Left lung (tissue), 10 donors: ENCODE results near the gene TAF4B. TPM values are rescaled to one million over a fixed set of nuclear protein-coding genes. Genes with fewer than 3 reads are reported as not detected.
"Not testable (repeated sequence)": the region's sequence is repeated elsewhere in the genome, so short reads cannot be mapped to it uniquely, and the experiment has no call there.

Experiments used
- ATAC-seq: fragments of 200-7000 bp; cut with Tn5 transposase; one replicate; pipeline ENCODE4 v1.9.1; 2020; ENCODE audit warnings: moderate library complexity
- DNase-seq, 4 donors: peaks; one replicate each; pipeline ENCODE4 v3.0.0-alpha.2; 2013 to 2020
- H3K27ac ChIP-seq, 2 donors: fragments of 200-600 bp; sonication (generic) in 1 of 2; one replicate each; pipeline versions ENCODE4 v1.5.0 to v1.8.0; 2020 to 2021
- H3K27me3 ChIP-seq, 2 donors: fragments of 200-600 bp; sonication (generic) in 1 of 2; one replicate each; pipeline versions ENCODE4 v1.5.0 to v1.8.0; 2020 to 2021
- H3K36me3 ChIP-seq, 2 donors: fragments of 200-600 bp; sonication (generic) in 1 of 2; one replicate each; pipeline versions ENCODE4 v1.5.0 to v1.8.0; 2020 to 2021
- H3K4me1 ChIP-seq, 2 donors: fragments of 200-600 bp; one replicate each; pipeline ENCODE4 v1.8.0; 2021
- H3K4me3 ChIP-seq, 2 donors: fragments of 200-600 bp; sonication (generic) in 1 of 2; one replicate each; pipeline versions ENCODE4 v1.5.0 to v1.8.0; 2020 to 2021; ENCODE audit warnings: mild to moderate bottlenecking in 1 of 2
- H3K9me3 ChIP-seq, 2 donors: fragments of 200-600 bp; sonication (generic) in 1 of 2; one replicate each; pipeline versions ENCODE4 v1.5.0 to v1.8.0; 2020 to 2021
- intact Hi-C, 2 donors: fragments of 100-400 bp; cut with DNase I; formaldehyde crosslinking; loops; one replicate each; pipeline versions ENCODE4 v1.11.2 to v1.14.2; 2022
- polyA plus RNA-seq, 6 donors: library from polyadenylated mRNA; unstranded; fragments of 120-200 nt; gene quantifications; one replicate each; pipeline ENCODE4 v1.2.1, GENCODE V29; 2013; ENCODE audit not compliant: insufficient read length in 6 of 6
- total RNA-seq, 2 donors: library from RNA; stranded (reverse); fragmentation: NEBNext Ultra II Directional; extraction: Animal tissue kit (Norgen Biotek cat#: 25700); gene quantifications; one replicate each; pipeline ENCODE4 v1.2.1, GENCODE V29; 2021
- TF ChIP-seq, protein P1 (sequence below), 2 donors: fragments of 200-600 bp; sonication (generic) in 1 of 2; IDR thresholded peaks; one replicate each; pipeline versions ENCODE4 v1.5.0 to v1.8.0; 2021; ENCODE audit warnings: antibody characterized with exemption in 2 of 2
- donor health status: DM: no; HTN: yes; CAD: no.
- donor health status: DM: no; HTN: no; CAD: no.

TAF4B gene
- total and polyA plus RNA-seq, 8 donors: 2.2 to 4.7 (median 4.0) TPM

DNA sequence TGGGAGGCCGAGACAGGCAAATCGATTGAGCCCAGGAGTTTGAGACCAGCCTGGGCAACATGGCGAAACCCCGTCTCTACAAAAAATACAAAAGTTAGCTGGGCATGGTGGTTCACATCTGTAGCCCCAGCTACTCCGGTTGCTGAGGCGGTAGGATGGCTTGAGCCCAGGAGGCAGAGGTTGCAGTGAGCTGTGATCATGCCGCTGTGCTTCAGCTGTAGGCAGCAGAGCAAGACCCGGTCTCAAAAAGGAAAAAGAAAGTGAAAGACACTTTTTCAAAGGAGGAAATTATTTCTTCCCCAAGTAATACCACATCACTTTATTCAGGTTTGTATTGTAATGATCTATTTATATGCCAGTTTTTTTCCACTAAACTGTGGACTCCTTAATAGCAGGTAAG lies 35.7 kb upstream of the TAF4B start:
- Histone ChIP-seq H3K4me1 (no peaks in the 10 kb centered on the region), H3K36me3 (no peaks in the 10 kb centered on the region), H3K4me3 (no peak overlapping the region), H3K9me3 (peaks cover 0 to 2% of the 10 kb centered on the region in 2 donors), H3K27ac (no peak overlapping the region), H3K27me3 (no peaks in the 10 kb centered on the region)
- no peak for ATAC-seq
- TF ChIP-seq, protein P1, sequence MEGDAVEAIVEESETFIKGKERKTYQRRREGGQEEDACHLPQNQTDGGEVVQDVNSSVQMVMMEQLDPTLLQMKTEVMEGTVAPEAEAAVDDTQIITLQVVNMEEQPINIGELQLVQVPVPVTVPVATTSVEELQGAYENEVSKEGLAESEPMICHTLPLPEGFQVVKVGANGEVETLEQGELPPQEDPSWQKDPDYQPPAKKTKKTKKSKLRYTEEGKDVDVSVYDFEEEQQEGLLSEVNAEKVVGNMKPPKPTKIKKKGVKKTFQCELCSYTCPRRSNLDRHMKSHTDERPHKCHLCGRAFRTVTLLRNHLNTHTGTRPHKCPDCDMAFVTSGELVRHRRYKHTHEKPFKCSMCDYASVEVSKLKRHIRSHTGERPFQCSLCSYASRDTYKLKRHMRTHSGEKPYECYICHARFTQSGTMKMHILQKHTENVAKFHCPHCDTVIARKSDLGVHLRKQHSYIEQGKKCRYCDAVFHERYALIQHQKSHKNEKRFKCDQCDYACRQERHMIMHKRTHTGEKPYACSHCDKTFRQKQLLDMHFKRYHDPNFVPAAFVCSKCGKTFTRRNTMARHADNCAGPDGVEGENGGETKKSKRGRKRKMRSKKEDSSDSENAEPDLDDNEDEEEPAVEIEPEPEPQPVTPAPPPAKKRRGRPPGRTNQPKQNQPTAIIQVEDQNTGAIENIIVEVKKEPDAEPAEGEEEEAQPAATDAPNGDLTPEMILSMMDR (IDR thresholded peaks at IDR 0.05): no peak
- DNase-seq: no peak
- intact Hi-C loops: no loop called here

DNA sequence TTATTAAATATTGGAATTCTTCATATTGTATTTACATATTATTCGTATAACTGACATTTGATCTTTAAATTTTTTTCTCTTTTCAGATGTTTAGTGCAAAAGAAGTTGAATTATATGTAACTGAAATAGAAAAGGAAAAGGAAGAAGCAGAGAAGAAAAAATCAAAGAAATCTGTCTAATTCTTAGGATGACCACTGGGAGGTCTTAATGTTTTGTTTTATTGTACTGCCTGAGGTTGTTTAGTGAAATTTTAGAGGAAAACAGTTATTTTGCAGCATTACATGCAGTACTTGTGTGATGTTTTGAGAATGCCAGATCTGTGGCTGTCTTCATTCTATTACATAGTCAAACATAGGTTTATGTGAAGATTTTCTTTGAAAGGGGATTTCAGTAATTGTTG lies 34.0 kb upstream of the TAF4B start:
- TF ChIP-seq, protein P1 (IDR thresholded peaks at IDR 0.05): no peak
- Histone ChIP-seq H3K4me3 (no peak overlapping the region), H3K4me1 (no peaks in the 10 kb centered on the region), H3K9me3 (peaks cover 0 to 2% of the 10 kb centered on the region in 2 donors), H3K36me3 (no peaks in the 10 kb centered on the region), H3K27me3 (no peaks in the 10 kb centered on the region), H3K27ac (no peak overlapping the region)
- ATAC-seq (no peak), DNase-seq (no peak)
- intact Hi-C loops: no loop called here

DNA sequence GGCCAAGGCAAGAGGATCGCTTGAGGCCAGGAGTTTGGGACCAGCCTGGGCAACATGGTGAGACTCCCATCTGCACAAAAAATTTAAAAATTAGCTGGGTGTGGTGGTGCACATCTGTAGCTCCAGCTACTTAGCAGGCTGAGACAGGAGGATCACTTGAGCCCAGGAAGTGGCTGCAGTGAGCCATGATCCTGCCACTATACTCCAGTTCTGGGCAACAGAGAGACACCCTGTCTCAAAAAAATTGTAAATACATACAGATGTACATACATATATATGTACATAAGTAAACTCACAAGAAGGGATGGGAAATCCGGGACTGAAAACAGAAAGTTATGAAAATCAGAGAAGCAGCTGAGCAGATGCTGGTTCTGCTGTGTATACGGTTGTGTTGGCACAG lies 29.6 kb upstream of the TAF4B start:
- Histone ChIP-seq H3K36me3 (no peaks in the 10 kb centered on the region), H3K4me3 (no peak overlapping the region), H3K4me1 (no peaks in the 10 kb centered on the region), H3K27ac (no peak overlapping the region), H3K27me3 (no peaks in the 10 kb centered on the region), H3K9me3 (peaks cover 0 to 6% of the 10 kb centered on the region in 2 donors)
- no peak for DNase-seq
- intact Hi-C loops: no loop called here
- TF ChIP-seq, protein P1 (IDR thresholded peaks at IDR 0.05): no peak
- no peak for ATAC-seq

DNA sequence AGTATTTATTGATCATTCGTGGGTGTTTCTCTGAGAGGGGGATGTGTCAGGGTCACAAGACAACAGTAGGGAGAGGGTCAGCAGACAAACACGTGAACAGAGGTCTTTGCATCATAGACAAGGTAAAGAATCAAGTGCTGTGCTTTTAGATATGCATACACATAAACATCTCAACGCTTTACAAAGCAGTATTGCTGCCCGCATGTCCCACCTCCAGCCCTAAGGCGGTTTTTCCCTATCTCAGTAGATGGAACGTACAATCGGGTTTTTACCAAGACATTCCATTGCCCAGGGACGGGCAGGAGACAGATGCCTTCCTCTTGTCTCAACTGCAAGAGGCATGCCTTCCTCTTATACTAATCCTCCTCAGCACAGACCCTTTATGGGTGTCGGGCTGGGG lies 24.2 kb upstream of the TAF4B start:
- H3K4me1 ChIP-seq, H3K4me3 ChIP-seq, DNase-seq, H3K27me3 ChIP-seq, intact Hi-C loops, H3K36me3 ChIP-seq, ATAC-seq, H3K9me3 ChIP-seq, H3K27ac ChIP-seq: not testable (repeated sequence)

DNA sequence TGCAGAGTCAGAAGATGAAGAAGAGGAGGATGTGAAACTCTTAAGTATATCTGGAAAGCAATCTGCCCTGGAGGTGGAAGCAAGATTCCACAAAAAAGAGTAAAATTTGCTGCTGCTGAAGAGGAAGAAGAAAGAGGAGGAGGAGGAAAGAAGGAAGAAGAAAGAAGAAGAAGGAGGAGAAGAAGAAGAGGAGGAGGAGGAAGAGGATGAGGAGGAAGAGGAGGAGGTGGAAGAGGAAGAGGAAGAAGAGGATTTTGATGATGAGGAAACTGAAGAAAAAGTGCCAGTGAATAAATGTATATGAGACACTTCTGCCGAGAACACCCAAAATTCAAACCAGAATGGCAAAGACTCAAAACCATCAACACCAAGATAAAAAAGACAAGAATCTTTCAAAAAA lies 20.9 kb upstream of the TAF4B start:
- H3K4me3 ChIP-seq: no peak overlapping the region
- H3K36me3 ChIP-seq: no peaks in the 10 kb centered on the region
- no peak for DNase-seq
- no peak overlapping the region for H3K27ac ChIP-seq
- TF ChIP-seq, protein P1 (IDR thresholded peaks at IDR 0.05): no peak
- H3K4me1 ChIP-seq: no peaks in the 10 kb centered on the region
- peaks cover 0 to 6% of the 10 kb centered on the region in 2 donors for H3K9me3 ChIP-seq
- intact Hi-C loops: no loop called here
- no peak for ATAC-seq
- no peaks in the 10 kb centered on the region for H3K27me3 ChIP-seq

DNA sequence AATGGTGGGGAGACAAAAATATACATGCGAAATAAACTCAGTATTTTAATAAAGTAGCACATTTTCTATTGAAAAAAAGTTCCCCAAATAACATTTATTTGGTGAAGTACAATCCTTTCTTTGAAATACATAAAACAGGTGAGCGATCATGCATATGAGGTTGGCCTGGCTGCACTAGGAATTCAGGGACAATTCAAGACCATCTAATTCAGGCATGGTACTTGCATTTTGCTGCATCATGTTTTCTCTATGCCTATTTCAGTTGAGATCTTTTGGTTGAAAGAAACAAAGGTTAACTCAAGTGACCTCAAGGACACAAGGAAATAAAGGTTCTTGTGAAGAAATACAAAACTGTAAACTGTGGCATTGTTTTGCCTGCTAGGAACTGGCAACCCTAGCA lies 19.8 kb upstream of the TAF4B start:
- no peak overlapping the region for H3K4me3 ChIP-seq
- no peaks in the 10 kb centered on the region for H3K9me3 ChIP-seq
- no peaks in the 10 kb centered on the region for H3K27me3 ChIP-seq
- ATAC-seq (no peak), DNase-seq (no peak)
- TF ChIP-seq, protein P1 (IDR thresholded peaks at IDR 0.05): no peak
- H3K4me1 ChIP-seq: no peaks in the 10 kb centered on the region
- no peak overlapping the region for H3K27ac ChIP-seq
- intact Hi-C loops: no loop called here
- no peaks in the 10 kb centered on the region for H3K36me3 ChIP-seq
